IPS-18a (cell line): ENCODE data around the gene HHEX.

Experiments
- H3K27ac ChIP-seq: one replicate; pipeline ENCODE4 v1.5.1; 2013; ENCODE audit warnings: low read length
- H3K27me3 ChIP-seq: one replicate; pipeline ENCODE4 v1.6.1; 2013; ENCODE audit warnings: mild to moderate bottlenecking, low read length; ENCODE audit not compliant: control insufficient read depth, insufficient read depth
- H3K36me3 ChIP-seq: one replicate; pipeline ENCODE4 v1.6.1; 2013; ENCODE audit warnings: low read depth, low read length; ENCODE audit not compliant: control insufficient read depth
- H3K4me1 ChIP-seq: one replicate; pipeline ENCODE4 v1.6.1; 2013; ENCODE audit warnings: low read depth, low read length; ENCODE audit not compliant: control insufficient read depth
- H3K4me3 ChIP-seq: one replicate; pipeline ENCODE4 v1.5.1; 2013; ENCODE audit warnings: low read length
- H3K9ac ChIP-seq: one replicate; pipeline ENCODE4 v1.6.1; 2013; ENCODE audit warnings: mild to moderate bottlenecking, low read length, moderate library complexity
- H3K9me3 ChIP-seq: one replicate; pipeline ENCODE4 v1.6.1; 2013; ENCODE audit warnings: low read depth, low read length; ENCODE audit not compliant: control insufficient read depth

Gene HHEX

DNA sequence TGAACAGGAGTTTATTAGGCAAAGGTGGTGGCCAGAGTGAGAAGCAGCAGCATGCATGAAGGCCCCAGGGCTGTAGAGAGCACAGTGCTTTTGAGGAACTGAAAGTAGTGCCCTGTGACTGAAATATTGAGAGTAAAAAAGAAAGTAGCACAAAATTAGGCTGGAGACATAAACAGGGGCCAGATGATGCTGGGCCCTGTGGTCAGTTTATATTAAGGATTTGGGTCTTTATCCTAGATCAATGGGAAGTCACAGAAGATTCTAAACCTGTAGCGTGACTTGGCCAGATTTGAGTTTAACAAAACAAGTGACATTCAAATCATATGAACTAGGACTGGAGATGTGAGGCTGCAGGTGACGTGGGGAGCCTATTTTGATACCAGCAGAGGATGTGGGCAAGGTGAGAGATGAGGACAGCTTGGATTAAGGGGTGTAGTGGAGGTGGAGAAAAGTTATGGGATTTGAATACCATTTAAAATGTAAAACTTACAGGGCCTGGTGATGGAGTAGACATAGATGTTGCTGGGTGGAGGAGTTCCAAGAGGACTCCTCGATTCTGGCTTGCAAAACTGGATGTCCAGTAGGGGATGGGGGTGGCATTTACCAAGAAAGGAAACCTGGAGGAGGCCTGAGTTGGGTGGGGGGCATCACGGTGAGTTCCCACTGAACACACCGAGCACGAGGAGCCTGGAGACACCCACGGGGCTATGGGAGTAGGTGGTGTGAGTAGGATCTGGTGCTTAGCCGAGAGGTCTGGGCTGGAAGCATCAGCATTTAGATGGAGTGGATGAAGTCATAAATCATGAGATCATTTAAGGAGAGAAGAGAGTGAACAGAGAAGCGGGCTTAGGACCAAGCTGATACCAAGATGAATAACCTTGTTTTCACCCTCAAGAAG, 52.8 kb downstream of the HHEX start:
- H3K36me3 ChIP-seq, result no peaks in the 10 kb centered on the region
- H3K9ac ChIP-seq, result no peak overlapping the region
- no peak overlapping the region for H3K27ac ChIP-seq
- no peaks in the 10 kb centered on the region for H3K4me1 ChIP-seq
- no peaks in the 10 kb centered on the region for H3K9me3 ChIP-seq
- H3K27me3 ChIP-seq, result no peaks in the 10 kb centered on the region
- no peak overlapping the region for H3K4me3 ChIP-seq
